GM12874 (cell line): ENCODE measurements around the gene PCSK5.

Experiments used
- TF ChIP-seq, protein P1 (sequence below): IDR thresholded peaks from 2 replicates; pipeline ENCODE4 v1.5.1; 2011; ENCODE audit warnings: low read depth, mild to moderate bottlenecking, control low read depth, low read length, moderate library complexity; ENCODE audit not compliant: insufficient read depth

PCSK5 gene

GRCh38 chr9:75873712-75874111, 16.8 kb upstream of the PCSK5 start:
- TF ChIP-seq, protein P1, sequence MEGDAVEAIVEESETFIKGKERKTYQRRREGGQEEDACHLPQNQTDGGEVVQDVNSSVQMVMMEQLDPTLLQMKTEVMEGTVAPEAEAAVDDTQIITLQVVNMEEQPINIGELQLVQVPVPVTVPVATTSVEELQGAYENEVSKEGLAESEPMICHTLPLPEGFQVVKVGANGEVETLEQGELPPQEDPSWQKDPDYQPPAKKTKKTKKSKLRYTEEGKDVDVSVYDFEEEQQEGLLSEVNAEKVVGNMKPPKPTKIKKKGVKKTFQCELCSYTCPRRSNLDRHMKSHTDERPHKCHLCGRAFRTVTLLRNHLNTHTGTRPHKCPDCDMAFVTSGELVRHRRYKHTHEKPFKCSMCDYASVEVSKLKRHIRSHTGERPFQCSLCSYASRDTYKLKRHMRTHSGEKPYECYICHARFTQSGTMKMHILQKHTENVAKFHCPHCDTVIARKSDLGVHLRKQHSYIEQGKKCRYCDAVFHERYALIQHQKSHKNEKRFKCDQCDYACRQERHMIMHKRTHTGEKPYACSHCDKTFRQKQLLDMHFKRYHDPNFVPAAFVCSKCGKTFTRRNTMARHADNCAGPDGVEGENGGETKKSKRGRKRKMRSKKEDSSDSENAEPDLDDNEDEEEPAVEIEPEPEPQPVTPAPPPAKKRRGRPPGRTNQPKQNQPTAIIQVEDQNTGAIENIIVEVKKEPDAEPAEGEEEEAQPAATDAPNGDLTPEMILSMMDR: no peak

DNA sequence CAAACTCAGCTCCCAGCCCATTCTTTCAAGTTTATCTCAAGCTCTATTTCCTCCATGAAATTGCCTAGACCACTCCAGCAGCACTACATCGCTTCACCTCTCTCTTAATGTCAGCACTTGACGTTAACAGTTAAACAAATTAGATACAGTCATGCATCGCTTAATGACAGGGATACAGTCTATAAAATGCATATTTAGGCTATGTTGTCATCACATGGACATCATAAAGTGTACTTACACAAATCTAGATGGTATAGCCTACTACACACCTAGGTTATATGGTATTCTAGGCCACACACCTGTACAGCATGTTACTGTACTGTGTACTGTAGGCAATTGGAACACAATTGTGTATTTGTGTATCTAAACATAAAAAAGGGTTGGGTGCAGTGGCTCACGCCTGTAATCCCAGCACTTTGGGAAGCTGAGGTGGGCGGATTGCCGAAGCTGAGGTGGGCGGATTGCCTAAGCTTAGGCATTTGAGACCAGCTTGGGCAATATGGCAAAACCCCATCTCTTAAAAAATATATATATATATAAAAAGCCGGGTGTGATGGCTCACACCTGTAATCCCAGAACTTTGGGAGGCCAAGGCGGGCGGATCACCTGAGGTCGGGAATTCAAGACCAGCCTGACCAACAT, 13.4 kb upstream of the PCSK5 start:
- TF ChIP-seq, protein P1: no peak

- TF ChIP-seq, protein P1: no peak
These were observed 12.0 kb upstream of the PCSK5 start for GRCh38 chr9:75878488-75878860.

- TF ChIP-seq, protein P1: no peak
These were observed 9.9 kb upstream of the PCSK5 start for GRCh38 chr9:75880618-75881017.

GRCh38 chr9:75881761-75882160, 8.7 kb upstream of the PCSK5 start:
- TF ChIP-seq, protein P1: no peak

- TF ChIP-seq, protein P1: no peak
These were observed 4.8 kb upstream of the PCSK5 start for GRCh38 chr9:75885652-75886051.

DNA sequence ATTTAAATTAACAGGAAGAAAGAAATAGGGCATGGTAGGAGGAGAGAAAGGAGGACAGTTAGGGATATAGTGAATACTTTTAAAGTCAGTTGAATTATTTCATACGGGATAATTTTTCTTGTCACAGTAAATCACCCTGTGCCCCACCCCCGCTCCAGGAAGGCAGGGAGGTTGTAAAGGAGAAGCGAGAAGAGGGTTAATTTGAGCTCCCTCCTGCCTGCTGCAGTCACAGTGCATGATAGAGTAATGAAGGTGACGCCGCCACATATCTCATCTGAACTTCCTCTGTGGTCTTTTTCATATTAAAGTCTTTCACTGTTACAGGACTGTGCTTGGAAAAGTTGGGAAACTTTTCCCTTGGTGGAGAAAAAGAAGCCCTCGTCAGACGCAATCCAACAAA, 896 bp upstream of the PCSK5 start:
- TF ChIP-seq, protein P1: no peak
